ENCODE results near the gene CLN6. TPM values are rescaled to one million over a fixed set of nuclear protein-coding genes. Genes with fewer than 3 reads are reported as not detected.
"Not testable (repeated sequence)": the region's sequence is repeated elsewhere in the genome, so short reads cannot be mapped to it uniquely, and the experiment has no call there.

The CLN6 gene
- total and polyA plus RNA-seq, 2 of the 4 experiments (the other 2 are of a cell fraction) = 6.5 to 31.9 TPM

DNA sequence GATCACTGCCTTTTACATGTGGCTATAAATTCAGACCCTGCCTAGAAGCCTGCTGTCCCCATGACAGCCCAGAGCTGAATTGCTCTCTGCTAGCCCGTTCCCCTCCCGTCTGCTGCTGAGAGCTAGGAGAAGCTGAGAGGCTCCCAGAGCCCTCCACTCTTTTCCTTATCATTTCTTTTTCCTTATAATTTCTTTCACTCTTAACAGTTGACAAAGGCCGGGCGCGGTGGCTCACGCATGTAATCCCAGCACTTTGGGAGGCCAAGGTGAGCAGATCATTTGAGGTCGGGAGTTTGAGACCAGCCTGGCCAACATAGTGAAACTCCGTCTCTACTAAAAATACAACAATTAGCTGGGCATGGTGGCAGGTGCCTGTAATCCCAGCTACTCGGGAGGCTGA, 5.0 kb upstream of the CLN6 start:
- H4K5ac ChIP-seq (ENCODE audit: low read depth, low read length); H3K4me1 ChIP-seq (ENCODE audit: control insufficient read depth, insufficient read depth, low read length); dilution Hi-C loops (cut with HindIII; ENCODE audit: low sequenced_read_pairs, unreplicated experiment); H2BK5ac ChIP-seq (ENCODE audit: low read depth, low read length, poor library complexity, severe bottlenecking); H3K27me3 ChIP-seq (ENCODE audit: control insufficient read depth, insufficient read depth, low read length); H3K4me3 ChIP-seq (ENCODE audit: insufficient read depth, low read depth, low read length); H3K56ac ChIP-seq (ENCODE audit: extremely low read depth, insufficient read depth, low read length); H3K79me1 ChIP-seq (ENCODE audit: low read depth in 1 of 2, low read length in 2 of 2); H3K9me1 ChIP-seq (ENCODE audit: insufficient read depth, low read length); ATAC-seq (ENCODE audit: low read depth); H2AK5ac ChIP-seq (ENCODE audit: low read depth, low read length); H4K20me1 ChIP-seq (ENCODE audit: insufficient read depth, low read length); H3K23ac ChIP-seq (ENCODE audit: low read depth, low read length); H3K36me3 ChIP-seq (ENCODE audit: control insufficient read depth, insufficient read depth, low read length); H2BK20ac ChIP-seq (ENCODE audit: low read depth, low read length); in situ Hi-C loops (cut with MboI; ENCODE audit: low sequenced_read_pairs); POLR2A ChIA-PET (ENCODE audit: unreplicated experiment); BruUV-seq (replicated peaks); H2BK15ac ChIP-seq (ENCODE audit: low read depth, low read length); DNase-seq; H3K27ac ChIP-seq (ENCODE audit: insufficient read depth, low read length); H3K4ac ChIP-seq (ENCODE audit: low read depth, low read length); intact Hi-C loops (cut with micrococcal nuclease); H3K18ac ChIP-seq (ENCODE audit: low read depth, low read length); H3K9ac ChIP-seq (ENCODE audit: low read depth, low read length); H3K9me3 ChIP-seq (ENCODE audit: control insufficient read depth, insufficient read depth, low read length): not testable (repeated sequence)
- WGBS, 2 experiments (ENCODE audit: extremely low coverage in 2 of 2, insufficient read length in 1 of 2) = no CpG with 5 or more reads among the region's 9 CpGs
- peak overlapping the region; percentile 71 for H2AK9ac ChIP-seq (replicated peaks; ENCODE audit: low read depth, low read length, poor library complexity)
- H4K91ac ChIP-seq (ENCODE audit: insufficient read depth, low read depth, low read length) = peak overlapping the region; percentile 18; the same call in 1 of the 2 replicates
- peak overlapping the region; percentile 16 for H2BK120ac ChIP-seq (ENCODE audit: low read depth, low read length)
- peak overlapping the region in 1 of 2 experiments; percentile 82; a peak in 2 of 4 replicates for H4K8ac ChIP-seq (ENCODE audit: low read depth in 2 of 2, low read length in 2 of 2)
- peak overlapping the region; percentile 23 for H3K4me2 ChIP-seq (ENCODE audit: low read depth, low read length)
- peak overlapping the region; percentile 63; the same call in 1 of the 2 replicates for H3K14ac ChIP-seq (replicated peaks; ENCODE audit: low read depth, low read length)
- CTCF ChIA-PET = interaction anchor here (2.0 kb wide), 1 partner anchor 18 kb away, joined by 6 read pairs; no protein-coding TSS in a partner anchor
- H2AFZ ChIP-seq (replicated peaks; ENCODE audit: low read length, poor library complexity) = peak overlapping the region; percentile 68
